Endodermal cell (in vitro differentiated cells): ENCODE data around the gene BMP7. TPM values are rescaled to one million over a fixed set of nuclear protein-coding genes. Genes with fewer than 3 reads are reported as not detected.

ENCODE experiments used
- DNase-seq: peaks from one replicate; pipeline ENCODE4 v3.0.0-alpha.2; 2017
- H3K27ac ChIP-seq: 2 replicates; pipeline ENCODE4 v1.5.1; 2013; ENCODE audit warnings: mild to moderate bottlenecking, low read depth, low read length, moderate library complexity
- H3K27me3 ChIP-seq: 2 replicates; pipeline ENCODE4 v1.6.1; 2013; ENCODE audit warnings: mild to moderate bottlenecking, low read length, moderate library complexity; ENCODE audit not compliant: insufficient read depth, control insufficient read depth, poor library complexity, severe bottlenecking
- H3K36me3 ChIP-seq: 2 replicates; pipeline ENCODE4 v1.7.0; 2013; ENCODE audit warnings: mild to moderate bottlenecking, low read length, moderate library complexity; ENCODE audit not compliant: control insufficient read depth, insufficient read depth
- H3K4me1 ChIP-seq: one replicate; pipeline ENCODE4 v1.7.0; 2013; ENCODE audit warnings: low read length; ENCODE audit not compliant: control insufficient read depth, insufficient read depth
- H3K4me3 ChIP-seq: 2 replicates; pipeline ENCODE4 v1.5.1; 2013; ENCODE audit warnings: mild to moderate bottlenecking, low read length, moderate library complexity
- H3K9ac ChIP-seq: 2 replicates; pipeline ENCODE4 v1.6.1; 2013; ENCODE audit warnings: mild to moderate bottlenecking, low read length, moderate library complexity; ENCODE audit not compliant: poor library complexity, severe bottlenecking; ENCODE audit errors: extremely low read depth
- H3K9me3 ChIP-seq: 2 replicates; pipeline ENCODE4 v1.6.1; 2013; ENCODE audit warnings: mild to moderate bottlenecking, low read length, moderate library complexity; ENCODE audit not compliant: control insufficient read depth
- H3K27ac Mint-ChIP-seq: 2 replicates; pipeline ENCODE4 v1.8.0; 2020; ENCODE audit warnings: mixed read lengths
- H3K27me3 Mint-ChIP-seq: 2 replicates; pipeline ENCODE4 v1.8.0; 2021; ENCODE audit warnings: mild to moderate bottlenecking, mixed read lengths; ENCODE audit not compliant: insufficient read depth
- H3K36me3 Mint-ChIP-seq: 2 replicates; pipeline ENCODE4 v1.8.0; 2020; ENCODE audit warnings: low read depth, mixed read lengths
- H3K4me1 Mint-ChIP-seq: 2 replicates; pipeline ENCODE4 v1.8.0; 2020; ENCODE audit warnings: mixed read lengths
- H3K4me3 Mint-ChIP-seq: 2 replicates; pipeline ENCODE4 v1.8.0; 2020; ENCODE audit warnings: mild to moderate bottlenecking, moderate library complexity, mixed read lengths
- H3K9me3 Mint-ChIP-seq: 2 replicates; pipeline ENCODE4 v1.8.0; 2020; ENCODE audit warnings: mild to moderate bottlenecking, mixed read lengths
- CTCF ChIP-seq: fragments of 200-600 bp; sonication (generic); conservative IDR thresholded peaks from 2 replicates; pipeline ENCODE4 v1.5.0; 2021; ENCODE audit warnings: antibody characterized with exemption, mild to moderate bottlenecking
- WGBS, 2 experiments: methylation state at CpG; one replicate each; pipeline versions ENCODE4 v1.1.5 to v1.1.7; 2013; ENCODE audit warnings: missing lambda C conversion rate in 2 of 2, mixed read lengths in 1 of 2; ENCODE audit not compliant: insufficient coverage in 1 of 2, insufficient read length in 1 of 2; 5-methylcytosine and 5-hydroxymethylcytosine counted together
- total RNA-seq, 2 donors: library from RNA; stranded (reverse); fragmentation: NEBNext Ultra II Directional in 1 of 2; extraction: Animal tissue kit (Norgen Biotek cat#: 25700) in 1 of 2; gene quantifications; 2 replicates in 1 of 2; 3 replicates in 1 of 2; pipeline ENCODE4 v1.2.1, GENCODE V29; 2021

BMP7 gene
- total RNA-seq, 2 donors from 2014 or later: 45.6 to 49.6 TPM

GRCh38 chr20:57157106-57157691 is 109.2 kb downstream of the BMP7 start:
- Mint-ChIP-seq H3K36me3 (no peaks in the 10 kb centered on the region), H3K4me1 (peaks cover 8% of the 10 kb centered on the region), H3K27ac (no peak overlapping the region), H3K4me3 (no peak overlapping the region), H3K27me3 (peaks cover 3% of the 10 kb centered on the region), H3K9me3 (no peaks in the 10 kb centered on the region)
- H3K36me3 ChIP-seq: no peaks in the 10 kb centered on the region
- DNase-seq: no peak
- H3K9me3 ChIP-seq: no peaks in the 10 kb centered on the region
- TF ChIP-seq CTCF: no peak
- H3K9ac ChIP-seq: no peak overlapping the region
- 93 to 100% methylated on average over 7 to 13 of the region's 13 CpGs for WGBS, 2 experiments
- no peak overlapping the region for H3K27ac ChIP-seq
- H3K27me3 ChIP-seq: no peaks in the 10 kb centered on the region
- no peak overlapping the region for H3K4me3 ChIP-seq
- H3K4me1 ChIP-seq: no peaks in the 10 kb centered on the region

- no peaks in the 10 kb centered on the region for H3K9me3 ChIP-seq
- Mint-ChIP-seq H3K36me3 (no peaks in the 10 kb centered on the region), H3K9me3 (no peaks in the 10 kb centered on the region), H3K4me3 (no peak overlapping the region), H3K27ac (no peak overlapping the region), H3K4me1 (peaks cover 8% of the 10 kb centered on the region), H3K27me3 (peaks cover 3% of the 10 kb centered on the region)
- H3K4me3 ChIP-seq: no peak overlapping the region
- H3K9ac ChIP-seq: no peak overlapping the region
- no peak for TF ChIP-seq CTCF
- no peak for DNase-seq
- no peak overlapping the region for H3K27ac ChIP-seq
- no peaks in the 10 kb centered on the region for H3K27me3 ChIP-seq
- WGBS, 2 experiments: 89 to 95% methylated on average over 13 to 18 of the region's 18 CpGs
- H3K36me3 ChIP-seq: no peaks in the 10 kb centered on the region
- H3K4me1 ChIP-seq: no peaks in the 10 kb centered on the region
These were observed 110.3 kb downstream of the BMP7 start for GRCh38 chr20:57156011-57156729.

DNA sequence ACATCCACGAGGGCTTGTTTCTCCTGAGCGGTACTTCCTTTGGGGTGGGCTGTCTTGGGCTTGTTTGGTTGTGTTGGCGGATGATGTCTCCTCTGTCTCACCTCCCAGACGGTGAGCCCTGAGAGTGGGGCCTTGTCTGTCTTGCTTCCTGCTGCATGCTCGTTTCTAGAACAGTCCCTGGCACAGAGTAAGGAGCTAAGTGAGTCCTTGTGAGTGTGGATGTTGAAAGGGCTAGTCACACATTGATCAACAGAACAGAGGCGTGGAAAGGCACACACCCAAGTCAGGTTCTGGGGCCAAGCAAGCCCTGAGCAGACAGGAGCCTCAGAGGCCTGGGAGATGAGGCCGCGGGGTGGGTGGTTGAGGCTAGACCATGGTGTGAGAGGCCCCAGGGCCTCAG is 111.0 kb downstream of the BMP7 start:
- H3K27ac Mint-ChIP-seq: no peak overlapping the region
- 93% methylated on average over 8 of the region's 8 CpGs; no CpG with 5 or more reads in 1 of the 2 experiments for WGBS, 2 experiments
- H3K9me3 Mint-ChIP-seq: no peaks in the 10 kb centered on the region
- Histone ChIP-seq H3K9me3 (no peaks in the 10 kb centered on the region), H3K4me1 (no peaks in the 10 kb centered on the region), H3K27me3 (no peaks in the 10 kb centered on the region), H3K9ac (no peak overlapping the region), H3K4me3 (no peak overlapping the region), H3K36me3 (no peaks in the 10 kb centered on the region), H3K27ac (no peak overlapping the region)
- no peak for TF ChIP-seq CTCF
- no peak overlapping the region for H3K4me3 Mint-ChIP-seq
- peaks cover 3% of the 10 kb centered on the region for H3K27me3 Mint-ChIP-seq
- H3K36me3 Mint-ChIP-seq: no peaks in the 10 kb centered on the region
- no peak for DNase-seq
- H3K4me1 Mint-ChIP-seq: peaks cover 11% of the 10 kb centered on the region
